Stimulated activated naive CD8-positive, alpha-beta T cell treated with anti-CD3 and anti-CD28 coated beads, Interleukin-15, Interleukin-2, amounts not matched to agents 100 ng/mL and 50 ng/mL, for 24 hours (primary cell): ENCODE results near the gene PAX5.

ENCODE experiments used
- H3K27ac Mint-ChIP-seq: one replicate; pipeline ENCODE4 v1.8.0; 2021; ENCODE audit warnings: mild to moderate bottlenecking, mixed read lengths
- H3K27me3 Mint-ChIP-seq: one replicate; pipeline ENCODE4 v1.8.0; 2021; ENCODE audit warnings: mixed read lengths
- H3K36me3 Mint-ChIP-seq: one replicate; pipeline ENCODE4 v1.8.0; 2021; ENCODE audit warnings: low read depth, mixed read lengths
- H3K4me1 Mint-ChIP-seq: one replicate; pipeline ENCODE4 v1.8.0; 2021; ENCODE audit warnings: low read depth, mixed read lengths
- H3K4me3 Mint-ChIP-seq: one replicate; pipeline ENCODE4 v1.8.0; 2021; ENCODE audit warnings: mild to moderate bottlenecking, mixed read lengths
- H3K9me3 Mint-ChIP-seq: one replicate; pipeline ENCODE4 v1.8.0; 2021; ENCODE audit warnings: mixed read lengths

The PAX5 gene

GRCh38 chr9:36815023-36815422 is 219.0 kb downstream of the PAX5 start:
- H3K9me3 Mint-ChIP-seq, result no peaks in the 10 kb centered on the region
- H3K27me3 Mint-ChIP-seq, result peaks cover 33% of the 10 kb centered on the region

DNA sequence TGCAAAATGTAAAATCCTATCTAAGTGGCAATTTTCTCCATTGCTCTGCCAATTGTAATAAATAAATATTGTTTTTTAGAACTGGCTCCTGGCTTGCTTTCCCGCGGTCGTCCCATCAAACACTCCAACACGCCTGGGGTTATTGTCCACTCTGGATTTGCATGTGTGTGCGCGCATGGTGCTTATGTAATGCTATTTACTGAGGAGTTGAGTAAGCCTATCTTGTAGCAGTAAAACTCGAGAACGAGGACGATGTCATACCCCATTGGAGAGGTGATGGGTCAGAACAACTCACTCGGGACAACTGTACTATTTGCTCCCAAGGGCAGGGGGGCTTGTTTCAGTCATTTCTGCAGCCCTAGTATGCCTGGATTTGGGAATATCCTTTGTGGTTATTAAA is 220.9 kb downstream of the PAX5 start:
- peaks cover 22% of the 10 kb centered on the region for H3K27me3 Mint-ChIP-seq
- no peaks in the 10 kb centered on the region for H3K9me3 Mint-ChIP-seq
- H3K27ac Mint-ChIP-seq, result no peak overlapping the region
- H3K36me3 Mint-ChIP-seq, result no peaks in the 10 kb centered on the region
- no peak overlapping the region for H3K4me3 Mint-ChIP-seq
- H3K4me1 Mint-ChIP-seq, result no peaks in the 10 kb centered on the region

More at GRCh38 chr9:36815023-36815422, 219.0 kb downstream of the PAX5 start:
- Mint-ChIP-seq H3K27ac (no peak overlapping the region), H3K4me1 (peaks cover 4% of the 10 kb centered on the region), H3K4me3 (no peak overlapping the region), H3K36me3 (no peaks in the 10 kb centered on the region)

- H3K4me3 Mint-ChIP-seq, result no peak overlapping the region
- no peaks in the 10 kb centered on the region for H3K9me3 Mint-ChIP-seq
- H3K4me1 Mint-ChIP-seq, result no peaks in the 10 kb centered on the region
- H3K27ac Mint-ChIP-seq, result no peak overlapping the region
- no peaks in the 10 kb centered on the region for H3K36me3 Mint-ChIP-seq
- peaks cover 18% of the 10 kb centered on the region for H3K27me3 Mint-ChIP-seq
Measured at GRCh38 chr9:36812556-36812955, 221.5 kb downstream of the PAX5 start.

DNA sequence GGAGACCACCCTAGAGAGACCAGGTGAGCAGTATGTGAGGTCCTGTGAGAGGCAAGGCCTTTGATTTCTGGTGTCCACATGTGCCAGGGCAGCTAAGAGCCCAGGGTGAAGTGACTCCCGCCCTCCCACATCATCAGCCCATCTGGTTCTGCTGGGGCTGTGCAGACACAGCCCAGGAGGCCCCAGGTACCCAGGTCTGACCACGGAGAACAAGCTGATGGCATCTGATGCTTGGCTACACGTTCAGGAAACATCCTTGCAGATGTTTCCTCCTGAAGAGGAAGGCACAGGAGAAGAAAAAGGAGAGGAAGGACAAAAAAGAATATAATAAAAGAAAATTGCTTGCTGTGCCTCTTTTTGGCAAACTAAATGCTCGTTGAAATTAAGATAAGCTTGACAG is 225.8 kb downstream of the PAX5 start:
- H3K9me3 Mint-ChIP-seq, result no peaks in the 10 kb centered on the region
- H3K4me3 Mint-ChIP-seq, result no peak overlapping the region
- no peaks in the 10 kb centered on the region for H3K36me3 Mint-ChIP-seq
- peaks cover 10% of the 10 kb centered on the region for H3K27me3 Mint-ChIP-seq
- H3K4me1 Mint-ChIP-seq, result no peaks in the 10 kb centered on the region
- no peak overlapping the region for H3K27ac Mint-ChIP-seq

- H3K36me3 Mint-ChIP-seq, result no peaks in the 10 kb centered on the region
- no peaks in the 10 kb centered on the region for H3K4me1 Mint-ChIP-seq
- H3K27ac Mint-ChIP-seq, result no peak overlapping the region
- H3K9me3 Mint-ChIP-seq, result no peaks in the 10 kb centered on the region
- H3K4me3 Mint-ChIP-seq, result no peak overlapping the region
- peaks cover 10% of the 10 kb centered on the region for H3K27me3 Mint-ChIP-seq
Measured at GRCh38 chr9:36803961-36804360, 230.1 kb downstream of the PAX5 start.

- Mint-ChIP-seq H3K9me3 (no peaks in the 10 kb centered on the region), H3K4me3 (no peak overlapping the region)
Measured at GRCh38 chr9:36802201-36802920, 231.7 kb downstream of the PAX5 start.

GRCh38 chr9:36800455-36800854 is 233.6 kb downstream of the PAX5 start:
- no peak overlapping the region for H3K27ac Mint-ChIP-seq
- no peak overlapping the region for H3K4me3 Mint-ChIP-seq
- no peaks in the 10 kb centered on the region for H3K9me3 Mint-ChIP-seq
- peaks cover 10% of the 10 kb centered on the region for H3K27me3 Mint-ChIP-seq
- no peaks in the 10 kb centered on the region for H3K36me3 Mint-ChIP-seq
- no peaks in the 10 kb centered on the region for H3K4me1 Mint-ChIP-seq

More at GRCh38 chr9:36802201-36802920, 231.7 kb downstream of the PAX5 start:
- Mint-ChIP-seq H3K4me1 (no peaks in the 10 kb centered on the region), H3K36me3 (no peaks in the 10 kb centered on the region), H3K27ac (no peak overlapping the region), H3K27me3 (peaks cover 10% of the 10 kb centered on the region)

- Mint-ChIP-seq H3K27ac (no peak overlapping the region), H3K27me3 (peaks cover 10% of the 10 kb centered on the region), H3K36me3 (no peaks in the 10 kb centered on the region), H3K9me3 (peaks cover 3% of the 10 kb centered on the region), H3K4me3 (no peak overlapping the region), H3K4me1 (no peaks in the 10 kb centered on the region)
Measured at GRCh38 chr9:36798350-36799065, 235.6 kb downstream of the PAX5 start.

GRCh38 chr9:36797471-36798220 is 236.4 kb downstream of the PAX5 start:
- H3K4me3 Mint-ChIP-seq, result no peak overlapping the region
- H3K4me1 Mint-ChIP-seq, result no peaks in the 10 kb centered on the region
- H3K27me3 Mint-ChIP-seq, result peaks cover 10% of the 10 kb centered on the region
- H3K36me3 Mint-ChIP-seq, result no peaks in the 10 kb centered on the region
- H3K9me3 Mint-ChIP-seq, result peaks cover 9% of the 10 kb centered on the region
- H3K27ac Mint-ChIP-seq, result no peak overlapping the region

GRCh38 chr9:36796671-36797419 is 237.2 kb downstream of the PAX5 start:
- no peak overlapping the region for H3K27ac Mint-ChIP-seq
- peaks cover 9% of the 10 kb centered on the region for H3K9me3 Mint-ChIP-seq
- no peak overlapping the region for H3K4me3 Mint-ChIP-seq
- no peaks in the 10 kb centered on the region for H3K36me3 Mint-ChIP-seq
- peaks cover 4% of the 10 kb centered on the region for H3K27me3 Mint-ChIP-seq
- H3K4me1 Mint-ChIP-seq, result no peaks in the 10 kb centered on the region

GRCh38 chr9:36794461-36794860 is 239.6 kb downstream of the PAX5 start:
- H3K27ac Mint-ChIP-seq, result no peak overlapping the region
- H3K27me3 Mint-ChIP-seq, result no peaks in the 10 kb centered on the region
- H3K4me1 Mint-ChIP-seq, result no peaks in the 10 kb centered on the region
- H3K4me3 Mint-ChIP-seq, result no peak overlapping the region
- peaks cover 9% of the 10 kb centered on the region for H3K9me3 Mint-ChIP-seq
- no peaks in the 10 kb centered on the region for H3K36me3 Mint-ChIP-seq

- H3K27me3 Mint-ChIP-seq, result no peaks in the 10 kb centered on the region
- H3K9me3 Mint-ChIP-seq, result peaks cover 9% of the 10 kb centered on the region
- H3K36me3 Mint-ChIP-seq, result no peaks in the 10 kb centered on the region
- H3K4me1 Mint-ChIP-seq, result no peaks in the 10 kb centered on the region
- H3K27ac Mint-ChIP-seq, result no peak overlapping the region
- no peak overlapping the region for H3K4me3 Mint-ChIP-seq
Measured at GRCh38 chr9:36793277-36793676, 240.8 kb downstream of the PAX5 start.

DNA sequence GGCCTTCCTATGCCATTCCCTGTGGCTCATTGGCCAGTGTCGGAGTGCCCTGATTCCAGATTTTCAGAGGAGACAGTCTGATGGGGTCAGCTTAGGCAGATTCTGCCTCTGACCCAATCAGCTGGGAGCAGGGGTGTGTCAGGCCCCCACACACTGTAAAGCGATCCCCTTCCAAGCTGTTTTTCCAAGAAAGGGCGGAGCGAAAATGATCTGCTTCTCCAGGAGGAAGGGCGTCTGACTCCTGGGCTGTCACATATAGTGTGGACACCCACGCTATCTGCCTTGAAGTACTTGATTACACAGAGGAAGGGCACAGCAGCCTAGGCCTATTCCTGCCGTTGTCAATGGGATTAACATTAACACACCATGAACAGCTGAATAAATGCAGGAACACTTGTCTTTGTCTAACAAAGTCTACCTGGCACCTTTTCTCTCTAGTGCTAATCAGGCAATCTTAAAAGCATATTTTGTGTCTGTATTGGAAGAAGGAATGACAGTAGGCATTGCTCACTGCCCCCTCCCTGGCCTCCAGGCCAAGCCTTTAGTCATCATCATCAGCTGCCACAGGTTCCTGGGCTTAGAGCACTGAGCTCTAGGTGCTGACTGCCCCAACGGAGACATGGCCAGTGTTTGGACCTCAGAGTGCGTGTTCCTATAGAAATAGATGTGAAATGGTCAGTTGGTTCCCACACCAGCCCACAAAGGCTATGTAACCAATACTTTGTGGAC is 242.7 kb downstream of the PAX5 start:
- Mint-ChIP-seq H3K27me3 (peaks cover 2% of the 10 kb centered on the region), H3K4me3 (no peak overlapping the region), H3K4me1 (no peaks in the 10 kb centered on the region), H3K9me3 (peaks cover 9% of the 10 kb centered on the region), H3K27ac (no peak overlapping the region), H3K36me3 (no peaks in the 10 kb centered on the region)

GRCh38 chr9:36789886-36790285 is 244.2 kb downstream of the PAX5 start:
- no peak overlapping the region for H3K4me3 Mint-ChIP-seq
- no peaks in the 10 kb centered on the region for H3K4me1 Mint-ChIP-seq
- H3K27ac Mint-ChIP-seq, result no peak overlapping the region
- peaks cover 14% of the 10 kb centered on the region for H3K27me3 Mint-ChIP-seq
- H3K9me3 Mint-ChIP-seq, result peaks cover 9% of the 10 kb centered on the region
- H3K36me3 Mint-ChIP-seq, result no peaks in the 10 kb centered on the region
